Fibroblast of the aortic adventitia (primary cell): ENCODE measurements around the gene TAS2R60. TPM values are rescaled to one million over a fixed set of nuclear protein-coding genes. Genes with fewer than 3 reads are reported as not detected.
"Not testable (repeated sequence)": the region's sequence is repeated elsewhere in the genome, so short reads cannot be mapped to it uniquely, and the experiment has no call there.

Source experiments
- DNase-seq: peaks from one replicate; pipeline ENCODE4 v3.0.0-alpha.2; 2010; ENCODE audit warnings: low read depth
- H3K4me3 ChIP-seq: 2 replicates; pipeline ENCODE4 v1.5.1; 2011; ENCODE audit warnings: low read depth, mild to moderate bottlenecking, control low read depth, low read length, moderate library complexity
- CTCF ChIP-seq: IDR thresholded peaks from 2 replicates; pipeline ENCODE4 v1.5.1; 2011; ENCODE audit warnings: mild to moderate bottlenecking, low read length, control low read depth, inconsistent platforms; ENCODE audit not compliant: insufficient read depth
- total RNA-seq: library from RNA; depleted of rRNA; stranded (reverse); fragments of >200 nt; gene quantifications from 2 replicates; pipeline ENCODE4 v1.2.3, GENCODE V29; 2012; ENCODE audit warnings: low replicate concordance

TAS2R60 gene
- total RNA-seq, 1 donor = not detected

- H3K4me3 ChIP-seq = no peak overlapping the region
- DNase-seq = no peak
- TF ChIP-seq CTCF = no peak
Observed at GRCh38 chr7:143460271-143460979, 17.2 kb downstream of the TAS2R60 start.

GRCh38 chr7:143462045-143462444 is 18.8 kb downstream of the TAS2R60 start:
- DNase-seq = no peak

GRCh38 chr7:143463556-143463955 is 20.3 kb downstream of the TAS2R60 start:
- no peak for TF ChIP-seq CTCF
- no peak overlapping the region for H3K4me3 ChIP-seq
- DNase-seq = no peak

More at GRCh38 chr7:143462045-143462444, 18.8 kb downstream of the TAS2R60 start:
- no peak overlapping the region for H3K4me3 ChIP-seq
- TF ChIP-seq CTCF = no peak

- TF ChIP-seq CTCF = no peak
- no peak for DNase-seq
- no peak overlapping the region for H3K4me3 ChIP-seq
Observed at GRCh38 chr7:143463957-143464356, 20.7 kb downstream of the TAS2R60 start.

GRCh38 chr7:143467724-143468123 is 24.5 kb downstream of the TAS2R60 start:
- H3K4me3 ChIP-seq = no peak overlapping the region
- DNase-seq = no peak
- no peak for TF ChIP-seq CTCF

- H3K4me3 ChIP-seq, DNase-seq: not testable (repeated sequence)
Observed at GRCh38 chr7:143472071-143472689, 28.9 kb downstream of the TAS2R60 start.

- no peak for TF ChIP-seq CTCF
- DNase-seq = no peak
Observed at GRCh38 chr7:143477501-143478150, 34.4 kb downstream of the TAS2R60 start, which contains the start of gene TAS2R41. Gene TAS2R41 (plus strand): TSS chr7:143477873. CDS start chr7:143477873, 0 bp downstream.

More at GRCh38 chr7:143477501-143478150, 34.4 kb downstream of the TAS2R60 start, which contains the start of gene TAS2R41:
- H3K4me3 ChIP-seq = no peak within 1 kb of the TSS
